ENCODE results near the gene CYFIP2. TPM values are rescaled to one million over a fixed set of nuclear protein-coding genes. Genes with fewer than 3 reads are reported as not detected.

The CYFIP2 gene
- total RNA-seq, 2 experiments from 2014 or later = 452 to 606 TPM

GRCh38 chr5:157294407-157295091, 28.6 kb downstream of the CYFIP2 start:
- H3K27me3 Mint-ChIP-seq = no peaks in the 10 kb centered on the region
- H3K9me3 Mint-ChIP-seq = no peaks in the 10 kb centered on the region
- H3K4me1 Mint-ChIP-seq = peaks cover 61% of the 10 kb centered on the region
- ChIA-PET POLR2A (interaction anchor here (0.6 kb wide), 1 partner anchor 13 kb away, joined by 4 read pairs; no protein-coding TSS in a partner anchor), CTCF (no interaction called here)
- no peak for DNase-seq
- no peak overlapping the region for H3K27ac Mint-ChIP-seq
- no peak overlapping the region for H3K4me3 Mint-ChIP-seq
- peaks cover 83% of the 10 kb centered on the region for H3K36me3 Mint-ChIP-seq (ENCODE audit: low read depth)

GRCh38 chr5:157295247-157295646, 29.3 kb downstream of the CYFIP2 start:
- ChIA-PET CTCF (interaction anchor here (0.6 kb wide), 1 partner anchor 45 kb away, joined by 3 read pairs; no protein-coding TSS in a partner anchor), POLR2A (interaction anchor here (0.6 kb wide), 1 partner anchor 12 kb away, joined by 4 read pairs; no protein-coding TSS in a partner anchor)
- Mint-ChIP-seq H3K27ac (peak overlapping the region; percentile 27), H3K4me3 (no peak overlapping the region), H3K36me3 (ENCODE audit: low read depth) (peaks cover 80% of the 10 kb centered on the region), H3K4me1 (peaks cover 57% of the 10 kb centered on the region), H3K27me3 (no peaks in the 10 kb centered on the region), H3K9me3 (no peaks in the 10 kb centered on the region)
- no peak for DNase-seq

GRCh38 chr5:157300564-157300963, 34.6 kb downstream of the CYFIP2 start:
- POLR2A ChIA-PET = no interaction called here
- no peak for DNase-seq
- Mint-ChIP-seq H3K4me1 (peaks cover 58% of the 10 kb centered on the region), H3K36me3 (ENCODE audit: low read depth) (peaks cover 81% of the 10 kb centered on the region), H3K27ac (no peak overlapping the region), H3K4me3 (no peak overlapping the region), H3K27me3 (no peaks in the 10 kb centered on the region), H3K9me3 (no peaks in the 10 kb centered on the region)
- CTCF ChIA-PET = interaction anchor here (0.9 kb wide), 1 partner anchor 12 kb away, joined by 4 read pairs; no protein-coding TSS in a partner anchor

- peaks cover 3% of the 10 kb centered on the region for H3K9me3 Mint-ChIP-seq
- peaks cover 81% of the 10 kb centered on the region for H3K36me3 Mint-ChIP-seq (ENCODE audit: low read depth)
- H3K27ac Mint-ChIP-seq = peak overlapping the region; percentile 74
- no peak for DNase-seq
- H3K27me3 Mint-ChIP-seq = no peaks in the 10 kb centered on the region
- POLR2A ChIA-PET = no interaction called here
- CTCF ChIA-PET = interaction anchor here (1.0 kb wide), 1 partner anchor 23 kb away, joined by 3 read pairs; no protein-coding TSS in a partner anchor
- H3K4me1 Mint-ChIP-seq = peaks cover 60% of the 10 kb centered on the region
- no peak overlapping the region for H3K4me3 Mint-ChIP-seq
These were observed 35.1 kb downstream of the CYFIP2 start for GRCh38 chr5:157301066-157301465.

DNA sequence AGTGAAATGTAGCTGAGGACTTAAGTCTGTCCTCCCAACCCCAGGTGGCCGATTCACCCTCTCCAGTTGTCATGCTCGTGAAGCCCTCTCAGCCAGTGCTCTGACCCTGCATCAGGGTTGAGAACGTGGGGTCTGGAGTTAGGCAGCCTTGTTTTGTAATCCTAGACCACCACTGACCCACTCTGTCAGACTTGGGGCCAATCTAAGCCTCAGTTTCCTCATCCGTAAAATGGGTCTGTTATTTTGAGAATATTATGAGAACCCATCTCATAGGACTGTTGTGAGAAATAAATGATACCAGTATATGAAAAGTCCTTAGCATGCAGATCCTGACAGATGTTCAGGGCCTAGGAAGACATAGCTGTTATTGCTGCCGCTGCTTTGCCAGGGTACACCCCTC, 37.1 kb downstream of the CYFIP2 start:
- POLR2A ChIA-PET = no interaction called here
- DNase-seq = no peak
- H3K4me3 Mint-ChIP-seq = no peak overlapping the region
- no peaks in the 10 kb centered on the region for H3K27me3 Mint-ChIP-seq
- peaks cover 71% of the 10 kb centered on the region for H3K4me1 Mint-ChIP-seq
- peaks cover 4% of the 10 kb centered on the region for H3K9me3 Mint-ChIP-seq
- CTCF ChIA-PET = interaction anchor here (1.1 to 2.5 kb wide), 8 partner anchors 10 to 154 kb away, joined by 3 to 8 read pairs (median 4); no protein-coding TSS in a partner anchor
- peaks cover 84% of the 10 kb centered on the region for H3K36me3 Mint-ChIP-seq (ENCODE audit: low read depth)
- H3K27ac Mint-ChIP-seq = peak overlapping the region; percentile 96

DNA sequence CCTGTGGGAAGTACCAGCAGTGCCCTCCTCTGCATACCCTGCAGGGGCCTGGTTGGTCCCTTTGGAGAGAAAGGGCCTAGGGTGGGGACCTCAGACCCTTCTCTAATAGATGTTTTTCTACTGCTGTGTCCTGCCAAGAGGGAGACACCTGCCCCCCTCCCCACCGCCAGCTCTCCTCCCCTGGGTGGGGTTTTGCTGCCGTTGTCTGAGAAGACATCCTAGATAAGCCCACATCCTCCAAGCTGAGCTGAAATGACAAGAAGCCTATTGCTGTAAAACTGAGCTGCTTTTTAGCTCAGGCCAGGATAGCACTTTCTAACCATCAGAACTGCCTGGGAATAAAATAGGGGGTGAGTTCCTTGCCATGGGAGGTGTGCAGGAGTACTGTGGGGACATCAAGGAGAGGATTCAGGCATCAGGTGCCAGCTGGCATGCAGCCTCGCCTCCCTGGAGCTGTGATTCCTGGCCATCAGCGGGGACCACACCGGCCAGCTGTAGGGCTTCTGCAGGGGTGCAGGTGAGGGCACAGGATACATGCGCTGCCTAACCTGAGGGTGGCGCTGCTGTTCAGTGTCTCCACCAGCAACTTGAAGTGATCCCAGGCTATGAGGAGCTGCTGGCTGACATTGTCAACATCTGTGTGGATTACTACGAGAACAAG, 37.9 kb downstream of the CYFIP2 start:
- ChIA-PET CTCF (interaction anchor here (1.1 to 2.5 kb wide), 8 partner anchors 9 to 264 kb away, joined by 3 to 8 read pairs (median 4); no protein-coding TSS in a partner anchor), POLR2A (interaction anchor here (0.5 to 0.9 kb wide), 4 partner anchors 9 to 162 kb away, joined by 3 to 4 read pairs (median 4); no protein-coding TSS in a partner anchor)
- peak; percentile 71 for DNase-seq
- Mint-ChIP-seq H3K4me3 (peak overlapping the region; percentile 76), H3K9me3 (peaks cover 4% of the 10 kb centered on the region), H3K27ac (peak overlapping the region; percentile 96), H3K27me3 (no peaks in the 10 kb centered on the region), H3K36me3 (ENCODE audit: low read depth) (peaks cover 85% of the 10 kb centered on the region), H3K4me1 (peaks cover 75% of the 10 kb centered on the region)

GRCh38 chr5:157306081-157306480, 40.2 kb downstream of the CYFIP2 start:
- Mint-ChIP-seq H3K9me3 (peaks cover 4% of the 10 kb centered on the region), H3K4me1 (peaks cover 78% of the 10 kb centered on the region), H3K27me3 (no peaks in the 10 kb centered on the region), H3K4me3 (peak overlapping the region; percentile 76), H3K36me3 (ENCODE audit: low read depth) (peaks cover 91% of the 10 kb centered on the region), H3K27ac (peak overlapping the region; percentile 96)
- DNase-seq = no peak
- CTCF ChIA-PET = interaction anchor here (1.0 kb wide), 2 partner anchors 53 to 437 kb away, joined by 3 read pairs; no protein-coding TSS in a partner anchor
- POLR2A ChIA-PET = no interaction called here

GRCh38 chr5:157306692-157307471, 41.0 kb downstream of the CYFIP2 start:
- H3K4me3 Mint-ChIP-seq = peak overlapping the region; percentile 76
- peak; percentile 62 for DNase-seq
- H3K27me3 Mint-ChIP-seq = no peaks in the 10 kb centered on the region
- peaks cover 4% of the 10 kb centered on the region for H3K9me3 Mint-ChIP-seq
- peaks cover 80% of the 10 kb centered on the region for H3K4me1 Mint-ChIP-seq
- peak overlapping the region; percentile 96 for H3K27ac Mint-ChIP-seq
- ChIA-PET POLR2A (no interaction called here), CTCF (interaction anchor here (0.5 to 1.4 kb wide), 6 partner anchors 10 to 436 kb away, joined by 3 to 6 read pairs (median 4); no protein-coding TSS in a partner anchor)
- H3K36me3 Mint-ChIP-seq (ENCODE audit: low read depth) = peaks cover 95% of the 10 kb centered on the region

DNA sequence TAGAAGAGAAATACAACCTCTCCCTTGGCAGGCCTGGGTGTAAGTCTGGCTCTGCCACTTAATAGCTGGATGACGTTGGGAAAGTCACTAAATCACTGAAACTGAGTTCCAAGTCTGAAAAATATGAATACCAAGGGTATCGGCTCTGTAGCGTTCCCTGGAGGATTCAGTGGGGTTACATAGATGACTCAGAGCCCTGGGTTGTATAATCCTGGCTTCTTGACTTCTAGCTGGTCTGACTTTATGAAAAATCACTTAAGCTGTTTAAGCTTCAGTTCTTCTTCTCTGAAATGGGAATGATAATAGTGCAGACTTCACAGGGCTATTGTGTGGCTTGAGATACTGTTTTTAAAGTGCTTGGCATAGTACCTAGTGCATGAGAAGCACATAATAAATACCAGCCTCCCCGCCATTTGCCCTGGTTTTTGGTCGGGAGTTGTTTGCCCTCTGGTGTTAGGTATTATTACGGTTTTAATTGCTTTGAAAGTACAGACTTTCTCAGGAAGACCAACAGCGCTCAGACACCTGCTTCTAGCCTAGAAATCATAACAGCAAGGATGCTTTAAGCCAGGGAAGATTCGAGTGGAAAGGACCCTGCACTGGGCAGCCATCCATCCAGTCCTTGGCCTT, 43.0 kb downstream of the CYFIP2 start:
- Mint-ChIP-seq H3K4me3 (no peak overlapping the region), H3K9me3 (peaks cover 4% of the 10 kb centered on the region), H3K4me1 (peaks cover 71% of the 10 kb centered on the region), H3K27me3 (no peaks in the 10 kb centered on the region), H3K27ac (peak overlapping the region; percentile 96), H3K36me3 (ENCODE audit: low read depth) (peaks cover 90% of the 10 kb centered on the region)
- CTCF ChIA-PET = interaction anchor here (1.3 to 1.7 kb wide), 2 partner anchors 23 to 434 kb away, joined by 3 read pairs; no protein-coding TSS in a partner anchor
- peak; percentile 28 for DNase-seq
- POLR2A ChIA-PET = no interaction called here

DNA sequence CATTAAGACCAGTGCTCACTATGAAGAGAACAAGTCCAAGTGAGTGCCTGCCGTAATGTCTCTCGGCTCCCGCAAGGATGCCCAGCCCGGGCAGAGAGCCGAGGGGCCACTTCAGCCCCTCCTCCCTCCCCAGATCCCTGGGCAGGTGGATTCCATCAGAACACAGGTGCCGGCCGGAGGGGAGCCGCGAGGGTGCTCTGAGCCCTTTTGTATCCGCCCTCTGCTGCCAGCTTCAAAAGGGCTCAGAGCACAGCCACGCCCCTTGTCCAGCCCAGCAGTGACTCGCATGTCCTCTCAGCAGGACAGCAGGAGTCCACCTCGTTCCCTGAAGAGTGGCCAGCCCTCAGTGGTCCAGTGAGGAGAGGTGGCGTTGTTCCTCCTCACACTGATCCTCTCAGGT, 43.9 kb downstream of the CYFIP2 start:
- peaks cover 62% of the 10 kb centered on the region for H3K4me1 Mint-ChIP-seq
- peaks cover 4% of the 10 kb centered on the region for H3K9me3 Mint-ChIP-seq
- no peak for DNase-seq
- no peaks in the 10 kb centered on the region for H3K27me3 Mint-ChIP-seq
- ChIA-PET CTCF (interaction anchor here (1.6 kb wide), 1 partner anchor 161 kb away, joined by 3 read pairs; no protein-coding TSS in a partner anchor), POLR2A (no interaction called here)
- peaks cover 91% of the 10 kb centered on the region for H3K36me3 Mint-ChIP-seq (ENCODE audit: low read depth)
- no peak overlapping the region for H3K4me3 Mint-ChIP-seq
- no peak overlapping the region for H3K27ac Mint-ChIP-seq

DNA sequence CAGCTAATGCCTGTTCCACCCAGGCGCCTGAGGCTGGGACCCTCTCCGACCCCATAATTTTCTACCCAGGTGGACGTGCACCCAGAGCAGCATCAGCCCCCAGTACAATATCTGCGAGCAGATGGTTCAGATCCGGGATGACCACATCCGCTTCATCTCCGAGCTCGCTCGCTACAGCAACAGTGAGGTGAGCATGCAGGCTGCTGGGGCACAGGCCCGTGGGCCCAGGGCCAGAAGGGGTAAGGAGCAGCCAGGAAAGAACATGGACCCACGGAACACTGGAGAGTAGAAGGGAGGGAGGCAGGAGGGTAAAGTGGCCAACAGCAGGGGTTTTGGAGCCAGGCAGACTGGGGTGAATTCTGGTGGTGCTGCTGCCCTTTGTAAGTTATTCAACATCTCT, 45.7 kb downstream of the CYFIP2 start:
- no peak for DNase-seq
- ChIA-PET CTCF (no interaction called here), POLR2A (no interaction called here)
- Mint-ChIP-seq H3K4me1 (peaks cover 44% of the 10 kb centered on the region), H3K4me3 (no peak overlapping the region), H3K36me3 (ENCODE audit: low read depth) (peaks cover 85% of the 10 kb centered on the region), H3K9me3 (no peaks in the 10 kb centered on the region), H3K27me3 (no peaks in the 10 kb centered on the region), H3K27ac (peak overlapping the region; percentile 69)

GRCh38 chr5:157312492-157312891, 46.6 kb downstream of the CYFIP2 start:
- Mint-ChIP-seq H3K27me3 (no peaks in the 10 kb centered on the region), H3K4me3 (no peak overlapping the region), H3K4me1 (peaks cover 35% of the 10 kb centered on the region), H3K36me3 (ENCODE audit: low read depth) (peaks cover 85% of the 10 kb centered on the region), H3K27ac (no peak overlapping the region), H3K9me3 (no peaks in the 10 kb centered on the region)
- POLR2A ChIA-PET = interaction anchor here (0.6 kb wide), 1 partner anchor 9 kb away, joined by 4 read pairs; no protein-coding TSS in a partner anchor
- DNase-seq = peak; percentile 71
- CTCF ChIA-PET = interaction anchor here (0.6 to 1.4 kb wide), 7 partner anchors 9 to 164 kb away, joined by 3 to 5 read pairs (median 4); no protein-coding TSS in a partner anchor
